Measurements from ENCODE around the gene ENAH.
"Not testable (repeated sequence)": the region's sequence is repeated elsewhere in the genome, so short reads cannot be mapped to it uniquely, and the experiment has no call there.

Gene ENAH

GRCh38 chr1:225629483-225629882 lies 23.4 kb downstream of the ENAH start:
- no peak overlapping the region for H3K4me3 ChIP-seq (ENCODE audit: low read depth, low read length)
- no peak for DNase-seq (ENCODE audit: low read depth)
- no peak for TF ChIP-seq CTCF (IDR thresholded peaks at IDR 0.05; ENCODE audit: control insufficient read depth, extremely low read depth, insufficient read depth)

- H3K4me3 ChIP-seq (ENCODE audit: low read depth, low read length); DNase-seq (ENCODE audit: low read depth): not testable (repeated sequence)
Measured at GRCh38 chr1:225628794-225629193, 24.1 kb downstream of the ENAH start.

DNA sequence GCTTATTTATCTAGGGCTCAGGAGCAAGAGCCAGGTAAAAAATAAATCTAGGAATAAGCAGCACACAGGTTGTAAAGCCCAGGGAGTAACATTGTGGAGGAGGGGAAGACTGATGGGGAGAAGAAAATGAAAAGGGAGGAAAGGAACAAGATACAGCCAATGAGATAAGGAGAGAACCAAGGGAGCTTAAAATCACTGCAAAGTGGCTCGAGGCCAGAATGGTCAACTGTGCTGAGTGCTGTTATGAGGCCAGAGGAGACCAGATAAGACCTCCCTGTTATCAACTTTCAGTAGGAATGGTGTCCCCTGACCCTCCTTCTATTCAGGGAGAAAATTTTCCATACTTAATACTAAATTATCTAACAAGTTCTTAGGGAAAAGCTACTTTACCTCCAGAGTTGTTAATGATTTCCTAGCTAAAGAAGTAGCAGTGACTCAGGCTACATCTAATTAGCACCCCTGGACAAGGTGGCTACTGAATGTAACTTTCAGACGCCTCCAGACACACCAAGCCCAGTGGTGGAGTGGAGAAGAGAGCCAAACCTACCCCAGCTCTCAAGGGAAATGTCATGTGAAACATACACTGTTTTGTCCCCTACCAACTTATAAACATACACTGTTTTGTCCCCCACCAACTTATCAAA lies 25.5 kb downstream of the ENAH start:
- DNase-seq (ENCODE audit: low read depth) = no peak
- no peak overlapping the region for H3K4me3 ChIP-seq (ENCODE audit: low read depth, low read length)
- TF ChIP-seq CTCF (IDR thresholded peaks at IDR 0.05; ENCODE audit: control insufficient read depth, extremely low read depth, insufficient read depth) = no peak

DNA sequence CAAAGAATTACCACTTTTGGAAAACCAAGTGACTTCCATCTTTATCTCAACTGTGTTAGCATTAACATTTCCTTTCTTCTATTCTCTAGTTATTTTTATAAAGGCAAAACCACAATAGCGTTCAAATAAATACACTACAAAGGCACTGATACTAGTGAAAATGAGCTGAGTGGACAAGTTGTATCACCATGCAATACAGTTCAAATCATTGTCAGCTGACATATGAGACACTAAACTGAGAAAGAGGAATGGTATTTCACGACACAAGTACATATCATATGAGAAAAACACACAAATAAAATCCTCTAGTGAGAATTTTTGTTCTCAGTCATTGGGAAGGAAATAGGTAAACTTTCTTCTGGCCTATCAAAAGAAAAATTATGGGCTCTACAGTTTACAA lies 26.2 kb downstream of the ENAH start:
- no peak for TF ChIP-seq CTCF (IDR thresholded peaks at IDR 0.05; ENCODE audit: control insufficient read depth, extremely low read depth, insufficient read depth)
- no peak for DNase-seq (ENCODE audit: low read depth)
- H3K4me3 ChIP-seq (ENCODE audit: low read depth, low read length) = no peak overlapping the region

DNA sequence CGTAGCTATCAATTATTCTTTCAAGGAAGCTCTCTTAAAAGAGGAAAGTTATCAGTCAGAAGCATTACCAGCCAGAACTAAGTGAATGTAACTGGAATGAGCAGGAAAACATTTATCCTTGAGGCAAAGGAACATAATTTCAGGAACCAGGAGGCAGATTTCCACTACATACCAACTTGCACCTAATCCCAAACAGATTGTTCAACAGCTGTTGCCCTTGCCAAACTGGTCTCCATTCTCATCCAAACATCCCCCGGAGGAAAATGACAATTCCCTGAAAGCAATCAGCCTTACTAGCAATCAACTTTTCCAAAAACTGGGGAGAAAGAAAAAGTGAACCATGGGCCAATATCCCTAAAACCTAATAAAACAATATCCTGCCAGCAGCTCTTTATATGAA lies 35.0 kb downstream of the ENAH start:
- TF ChIP-seq CTCF (IDR thresholded peaks at IDR 0.05; ENCODE audit: control insufficient read depth, extremely low read depth, insufficient read depth) = no peak
- no peak for DNase-seq (ENCODE audit: low read depth)
- no peak overlapping the region for H3K4me3 ChIP-seq (ENCODE audit: low read depth, low read length)

- DNase-seq (ENCODE audit: low read depth) = no peak
- no peak for TF ChIP-seq CTCF (IDR thresholded peaks at IDR 0.05; ENCODE audit: control insufficient read depth, extremely low read depth, insufficient read depth)
Measured at GRCh38 chr1:225617479-225617878, 35.4 kb downstream of the ENAH start.

DNA sequence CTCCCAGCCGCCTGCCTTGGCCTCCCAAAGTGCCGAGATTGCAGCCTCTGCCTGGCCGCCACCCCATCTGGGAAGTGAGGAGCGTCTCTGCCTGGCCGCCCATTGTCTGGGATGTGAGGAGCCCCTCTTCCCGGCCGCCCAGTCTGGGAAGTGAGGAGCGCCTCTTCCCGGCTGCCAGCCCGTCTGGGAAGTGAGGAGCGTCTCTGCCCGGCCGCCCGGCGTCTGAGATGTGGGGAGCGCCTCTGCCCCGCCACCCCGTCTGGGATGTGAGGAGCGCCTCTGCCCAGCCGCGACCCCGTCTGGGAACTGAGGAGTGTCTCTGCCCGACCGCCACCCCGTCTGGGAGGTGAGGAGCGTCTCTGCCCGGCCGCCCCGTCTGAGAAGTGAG lies 37.5 kb downstream of the ENAH start:
- DNase-seq (ENCODE audit: low read depth); H3K4me3 ChIP-seq (ENCODE audit: low read depth, low read length): not testable (repeated sequence)

More at GRCh38 chr1:225617479-225617878, 35.4 kb downstream of the ENAH start:
- no peak overlapping the region for H3K4me3 ChIP-seq (ENCODE audit: low read depth, low read length)

DNA sequence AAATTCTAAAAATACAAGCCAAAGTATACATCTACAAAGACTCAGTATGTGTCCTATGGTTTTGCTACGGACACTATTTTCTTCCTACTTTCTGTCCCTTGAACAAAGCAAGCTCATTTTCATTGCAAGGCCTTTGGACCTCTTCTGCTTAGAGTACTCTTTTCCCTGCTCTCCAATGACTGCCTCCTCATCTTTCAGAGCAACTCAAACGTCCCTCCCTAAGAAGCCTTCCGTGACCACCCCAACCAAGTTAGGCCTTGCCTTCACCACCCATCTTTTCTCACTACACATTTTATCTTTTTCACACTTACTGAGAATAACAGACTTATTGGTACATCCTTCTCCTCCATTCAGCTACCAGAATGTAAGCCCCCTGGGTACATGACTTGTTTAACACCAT lies 39.9 kb downstream of the ENAH start:
- TF ChIP-seq CTCF (IDR thresholded peaks at IDR 0.05; ENCODE audit: control insufficient read depth, extremely low read depth, insufficient read depth) = no peak
- no peak for DNase-seq (ENCODE audit: low read depth)
- no peak overlapping the region for H3K4me3 ChIP-seq (ENCODE audit: low read depth, low read length)

All from LNCaP clone FGC (cell line).